Stimulated activated naive CD4-positive, alpha-beta T cell treated with Interleukin-2 at 50 U/mL for 16 hours (primary cell): ENCODE results near the gene ARMC8.

Experiments used
- DNase-seq: peaks from one replicate; lab custom pipeline; 2025; lab: John Stamatoyannopoulos, UW

Gene ARMC8

GRCh38 chr3:138307899-138308298 is 120.8 kb downstream of the ARMC8 start:
- no peak for DNase-seq

- no peak for DNase-seq
These were observed 121.7 kb downstream of the ARMC8 start for GRCh38 chr3:138308783-138309182.

GRCh38 chr3:138310494-138310893 is 123.4 kb downstream of the ARMC8 start:
- DNase-seq = no peak

- no peak for DNase-seq
These were observed 127.7 kb downstream of the ARMC8 start for GRCh38 chr3:138314751-138315150.

- no peak for DNase-seq
These were observed 130.6 kb downstream of the ARMC8 start for GRCh38 chr3:138317687-138318086.

- DNase-seq = no peak
These were observed 136.9 kb downstream of the ARMC8 start for GRCh38 chr3:138323971-138324370.

- DNase-seq = no peak
These were observed 138.9 kb downstream of the ARMC8 start for GRCh38 chr3:138325990-138326389.

- DNase-seq = no peak
These were observed 139.9 kb downstream of the ARMC8 start for GRCh38 chr3:138326866-138327595.

GRCh38 chr3:138327831-138328230 is 140.7 kb downstream of the ARMC8 start:
- DNase-seq = no peak

- DNase-seq = no peak
These were observed 141.2 kb downstream of the ARMC8 start for GRCh38 chr3:138328341-138328740.

GRCh38 chr3:138329127-138329983 is 142.3 kb downstream of the ARMC8 start, which contains the start of gene NME9:
TSS of gene NME9 (minus strand) at chr3:138329851. CDS start at chr3:138329335, 516 bp downstream.
- DNase-seq = peak; percentile 86

- DNase-seq = no peak
These were observed 142.8 kb downstream of the ARMC8 start for GRCh38 chr3:138329984-138330293.

GRCh38 chr3:138331143-138331894 is 144.2 kb downstream of the ARMC8 start:
- DNase-seq = no peak

- DNase-seq = no peak
These were observed 145.5 kb downstream of the ARMC8 start for GRCh38 chr3:138332472-138333073.

GRCh38 chr3:138334608-138335007 is 147.5 kb downstream of the ARMC8 start:
- DNase-seq = no peak

GRCh38 chr3:138336454-138336999 is 149.4 kb downstream of the ARMC8 start:
- DNase-seq = no peak

GRCh38 chr3:138338244-138338643 is 151.1 kb downstream of the ARMC8 start:
- no peak for DNase-seq

- DNase-seq = no peak
These were observed 151.7 kb downstream of the ARMC8 start for GRCh38 chr3:138338811-138339210.

GRCh38 chr3:138340511-138340910 is 153.4 kb downstream of the ARMC8 start:
- no peak for DNase-seq

GRCh38 chr3:138344754-138345153 is 157.7 kb downstream of the ARMC8 start:
- no peak for DNase-seq
